Measurements from ENCODE around the gene TNPO3. TPM values are rescaled to one million over a fixed set of nuclear protein-coding genes. Genes with fewer than 3 reads are reported as not detected.

TNPO3 gene
- total RNA-seq, 1 experiment from 2014 or later, result 57.0 TPM

- Histone ChIP-seq H4K20me1 (ENCODE audit: insufficient read depth, low read depth, low read length) (no peaks in the 10 kb centered on the region), H3K9me2 (replicated peaks; ENCODE audit: insufficient read depth, low read length) (no peaks in the 10 kb centered on the region), H2AFZ (ENCODE audit: low read length) (no peak overlapping the region), H3K79me2 (ENCODE audit: low read length) (no peaks in the 10 kb centered on the region), H3K27ac (ENCODE audit: low read length) (no peak overlapping the region), H3K4me1 (ENCODE audit: low read length) (peaks cover 14% of the 10 kb centered on the region), H3K9me3 (ENCODE audit: low read length) (no peaks in the 10 kb centered on the region), H3K36me3 (ENCODE audit: insufficient read depth, low read length) (no peaks in the 10 kb centered on the region), H3K4me2 (ENCODE audit: low read depth, low read length, poor library complexity, severe bottlenecking) (no peak overlapping the region), H3K9ac (ENCODE audit: low read length) (no peak overlapping the region), H3K27me3 (ENCODE audit: low read length) (no peaks in the 10 kb centered on the region), H3K4me3 (ENCODE audit: low read length) (no peak overlapping the region)
- no peak for DNase-seq
These were observed 125.8 kb downstream of the TNPO3 start for GRCh38 chr7:128928882-128929788.

GRCh38 chr7:128928159-128928813 is 126.6 kb downstream of the TNPO3 start:
- Histone ChIP-seq H3K79me2 (ENCODE audit: low read length) (no peaks in the 10 kb centered on the region), H3K36me3 (ENCODE audit: insufficient read depth, low read length) (no peaks in the 10 kb centered on the region), H2AFZ (ENCODE audit: low read length) (no peak overlapping the region), H3K27ac (ENCODE audit: low read length) (no peak overlapping the region), H4K20me1 (ENCODE audit: insufficient read depth, low read depth, low read length) (no peaks in the 10 kb centered on the region), H3K9me2 (replicated peaks; ENCODE audit: insufficient read depth, low read length) (no peaks in the 10 kb centered on the region), H3K4me2 (ENCODE audit: low read depth, low read length, poor library complexity, severe bottlenecking) (no peak overlapping the region), H3K27me3 (ENCODE audit: low read length) (no peaks in the 10 kb centered on the region), H3K4me1 (ENCODE audit: low read length) (peaks cover 22% of the 10 kb centered on the region), H3K9ac (ENCODE audit: low read length) (no peak overlapping the region), H3K4me3 (ENCODE audit: low read length) (no peak overlapping the region), H3K9me3 (ENCODE audit: low read length) (no peaks in the 10 kb centered on the region)
- DNase-seq, result no peak

GRCh38 chr7:128924707-128925588 is 130.0 kb downstream of the TNPO3 start:
- no peak overlapping the region for H3K4me2 ChIP-seq (ENCODE audit: low read depth, low read length, poor library complexity, severe bottlenecking)
- no peak overlapping the region for H3K4me3 ChIP-seq (ENCODE audit: low read length)
- no peaks in the 10 kb centered on the region for H3K9me3 ChIP-seq (ENCODE audit: low read length)
- no peaks in the 10 kb centered on the region for H4K20me1 ChIP-seq (ENCODE audit: insufficient read depth, low read depth, low read length)
- H2AFZ ChIP-seq (ENCODE audit: low read length), result no peak overlapping the region
- no peak overlapping the region for H3K27ac ChIP-seq (ENCODE audit: low read length)
- H3K9me2 ChIP-seq (replicated peaks; ENCODE audit: insufficient read depth, low read length), result no peaks in the 10 kb centered on the region
- H3K27me3 ChIP-seq (ENCODE audit: low read length), result no peaks in the 10 kb centered on the region
- DNase-seq, result no peak
- H3K79me2 ChIP-seq (ENCODE audit: low read length), result no peaks in the 10 kb centered on the region
- H3K36me3 ChIP-seq (ENCODE audit: insufficient read depth, low read length), result no peaks in the 10 kb centered on the region
- peaks cover 37% of the 10 kb centered on the region for H3K4me1 ChIP-seq (ENCODE audit: low read length)
- no peak overlapping the region for H3K9ac ChIP-seq (ENCODE audit: low read length)

DNA sequence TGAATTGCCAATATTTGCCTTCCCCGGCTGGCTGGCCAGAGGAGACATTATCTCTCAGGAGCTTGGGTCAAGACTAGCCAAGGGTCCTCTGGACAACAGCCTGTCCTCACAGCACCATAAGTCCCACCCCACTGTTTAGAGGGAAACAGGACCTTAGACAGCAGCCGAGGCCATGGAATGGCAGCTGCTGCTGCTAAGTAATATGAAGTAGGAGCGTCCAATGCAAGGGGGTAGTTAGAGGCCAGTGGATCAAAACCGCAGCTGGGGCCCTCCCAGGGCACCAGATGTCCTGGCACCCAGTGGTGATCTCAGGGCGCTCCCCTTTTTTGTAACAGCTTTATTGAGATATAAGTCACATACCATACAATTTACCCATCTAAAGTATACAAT is 131.5 kb downstream of the TNPO3 start:
- no peaks in the 10 kb centered on the region for H3K9me2 ChIP-seq (replicated peaks; ENCODE audit: insufficient read depth, low read length)
- no peak overlapping the region for H3K4me3 ChIP-seq (ENCODE audit: low read length)
- no peaks in the 10 kb centered on the region for H4K20me1 ChIP-seq (ENCODE audit: insufficient read depth, low read depth, low read length)
- peaks cover 47% of the 10 kb centered on the region for H3K4me1 ChIP-seq (ENCODE audit: low read length)
- no peaks in the 10 kb centered on the region for H3K9me3 ChIP-seq (ENCODE audit: low read length)
- no peaks in the 10 kb centered on the region for H3K27me3 ChIP-seq (ENCODE audit: low read length)
- no peak for DNase-seq
- H3K27ac ChIP-seq (ENCODE audit: low read length), result no peak overlapping the region
- no peak overlapping the region for H2AFZ ChIP-seq (ENCODE audit: low read length)
- no peaks in the 10 kb centered on the region for H3K79me2 ChIP-seq (ENCODE audit: low read length)
- H3K9ac ChIP-seq (ENCODE audit: low read length), result no peak overlapping the region
- no peaks in the 10 kb centered on the region for H3K36me3 ChIP-seq (ENCODE audit: insufficient read depth, low read length)
- no peak overlapping the region for H3K4me2 ChIP-seq (ENCODE audit: low read depth, low read length, poor library complexity, severe bottlenecking)

- Histone ChIP-seq H3K27me3 (ENCODE audit: low read length) (no peaks in the 10 kb centered on the region), H3K9me2 (replicated peaks; ENCODE audit: insufficient read depth, low read length) (no peaks in the 10 kb centered on the region), H3K9me3 (ENCODE audit: low read length) (no peaks in the 10 kb centered on the region), H3K27ac (ENCODE audit: low read length) (no peak overlapping the region), H3K36me3 (ENCODE audit: insufficient read depth, low read length) (no peaks in the 10 kb centered on the region), H4K20me1 (ENCODE audit: insufficient read depth, low read depth, low read length) (no peaks in the 10 kb centered on the region), H3K4me3 (ENCODE audit: low read length) (no peak overlapping the region), H3K4me2 (ENCODE audit: low read depth, low read length, poor library complexity, severe bottlenecking) (no peak overlapping the region), H3K4me1 (ENCODE audit: low read length) (peaks cover 47% of the 10 kb centered on the region), H2AFZ (ENCODE audit: low read length) (no peak overlapping the region), H3K79me2 (ENCODE audit: low read length) (no peaks in the 10 kb centered on the region), H3K9ac (ENCODE audit: low read length) (no peak overlapping the region)
- DNase-seq, result no peak
These were observed 132.2 kb downstream of the TNPO3 start for GRCh38 chr7:128922496-128923410.

DNA sequence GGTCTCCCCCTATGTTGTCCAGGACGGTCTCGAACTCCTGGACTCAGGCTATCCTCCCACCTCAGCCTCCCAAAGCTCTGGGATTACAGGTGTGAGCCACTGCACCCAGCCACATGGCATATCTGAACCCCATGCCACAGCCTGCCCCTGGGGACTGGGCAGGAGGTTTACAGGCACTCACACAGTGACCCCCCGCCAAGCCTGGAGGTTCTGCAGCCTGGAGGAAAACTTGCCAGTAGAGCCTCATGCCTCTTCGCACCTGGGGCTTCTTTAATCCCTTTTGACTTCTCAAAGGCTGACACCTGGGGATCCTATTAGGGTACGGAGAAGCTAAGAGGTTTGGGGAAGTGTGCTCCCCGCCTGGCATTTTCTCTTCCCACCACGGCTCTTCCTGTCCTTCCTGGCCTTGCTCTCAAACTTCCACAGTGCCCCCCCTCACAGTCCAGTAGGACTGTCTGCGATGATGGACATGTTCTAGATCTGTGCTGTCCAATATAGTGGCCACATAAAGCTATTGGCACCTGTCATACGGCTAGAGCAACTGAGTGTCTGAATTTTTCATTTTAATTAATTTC is 133.0 kb downstream of the TNPO3 start:
- no peak for DNase-seq
- Histone ChIP-seq H3K79me2 (ENCODE audit: low read length) (no peaks in the 10 kb centered on the region), H3K9me3 (ENCODE audit: low read length) (no peaks in the 10 kb centered on the region), H3K9me2 (replicated peaks; ENCODE audit: insufficient read depth, low read length) (no peaks in the 10 kb centered on the region), H3K27ac (ENCODE audit: low read length) (no peak overlapping the region), H4K20me1 (ENCODE audit: insufficient read depth, low read depth, low read length) (no peaks in the 10 kb centered on the region), H3K4me3 (ENCODE audit: low read length) (no peak overlapping the region), H3K27me3 (ENCODE audit: low read length) (no peaks in the 10 kb centered on the region), H3K4me2 (ENCODE audit: low read depth, low read length, poor library complexity, severe bottlenecking) (no peak overlapping the region), H2AFZ (ENCODE audit: low read length) (no peak overlapping the region), H3K4me1 (ENCODE audit: low read length) (peaks cover 47% of the 10 kb centered on the region), H3K9ac (ENCODE audit: low read length) (no peak overlapping the region), H3K36me3 (ENCODE audit: insufficient read depth, low read length) (no peaks in the 10 kb centered on the region)

GRCh38 chr7:128920913-128921582 is 133.9 kb downstream of the TNPO3 start:
- no peak for DNase-seq
- peaks cover 43% of the 10 kb centered on the region for H3K4me1 ChIP-seq (ENCODE audit: low read length)
- H3K4me2 ChIP-seq (ENCODE audit: low read depth, low read length, poor library complexity, severe bottlenecking), result no peak overlapping the region
- no peaks in the 10 kb centered on the region for H4K20me1 ChIP-seq (ENCODE audit: insufficient read depth, low read depth, low read length)
- H3K27me3 ChIP-seq (ENCODE audit: low read length), result no peaks in the 10 kb centered on the region
- H3K36me3 ChIP-seq (ENCODE audit: insufficient read depth, low read length), result no peaks in the 10 kb centered on the region
- no peak overlapping the region for H3K9ac ChIP-seq (ENCODE audit: low read length)
- no peaks in the 10 kb centered on the region for H3K9me2 ChIP-seq (replicated peaks; ENCODE audit: insufficient read depth, low read length)
- H3K79me2 ChIP-seq (ENCODE audit: low read length), result no peaks in the 10 kb centered on the region
- H2AFZ ChIP-seq (ENCODE audit: low read length), result no peak overlapping the region
- no peak overlapping the region for H3K4me3 ChIP-seq (ENCODE audit: low read length)
- no peak overlapping the region for H3K27ac ChIP-seq (ENCODE audit: low read length)
- H3K9me3 ChIP-seq (ENCODE audit: low read length), result no peaks in the 10 kb centered on the region
